8988T (cell line): Measurements from ENCODE around the gene SCTR.

Source experiments
- DNase-seq: peaks from one replicate; pipeline ENCODE4 v3.0.0; 2011

The SCTR gene

GRCh38 chr2:119440873-119441272 lies 83.4 kb downstream of the SCTR start:
- no peak for DNase-seq

DNA sequence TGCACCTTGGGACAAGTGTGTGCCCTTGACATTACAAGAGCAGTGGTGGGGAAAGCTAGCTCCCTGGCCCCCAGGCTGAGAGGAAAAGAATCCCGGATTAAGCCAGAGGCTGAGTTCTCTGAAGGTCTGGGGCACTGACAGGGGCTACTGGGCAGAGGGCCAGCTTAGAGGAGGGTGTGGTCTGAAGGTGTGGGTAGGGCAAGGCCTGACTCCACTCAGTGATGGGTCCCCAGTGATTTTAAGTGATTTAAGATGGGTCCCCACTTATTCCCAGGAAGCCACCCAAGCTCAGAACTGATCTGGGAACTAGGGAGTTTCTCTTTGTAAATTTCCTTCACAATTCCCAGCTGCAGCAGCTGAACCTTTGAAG lies 83.8 kb downstream of the SCTR start:
- no peak for DNase-seq

GRCh38 chr2:119439574-119440500 lies 84.4 kb downstream of the SCTR start:
- no peak for DNase-seq

GRCh38 chr2:119438726-119439284 lies 85.5 kb downstream of the SCTR start:
- DNase-seq = no peak

DNA sequence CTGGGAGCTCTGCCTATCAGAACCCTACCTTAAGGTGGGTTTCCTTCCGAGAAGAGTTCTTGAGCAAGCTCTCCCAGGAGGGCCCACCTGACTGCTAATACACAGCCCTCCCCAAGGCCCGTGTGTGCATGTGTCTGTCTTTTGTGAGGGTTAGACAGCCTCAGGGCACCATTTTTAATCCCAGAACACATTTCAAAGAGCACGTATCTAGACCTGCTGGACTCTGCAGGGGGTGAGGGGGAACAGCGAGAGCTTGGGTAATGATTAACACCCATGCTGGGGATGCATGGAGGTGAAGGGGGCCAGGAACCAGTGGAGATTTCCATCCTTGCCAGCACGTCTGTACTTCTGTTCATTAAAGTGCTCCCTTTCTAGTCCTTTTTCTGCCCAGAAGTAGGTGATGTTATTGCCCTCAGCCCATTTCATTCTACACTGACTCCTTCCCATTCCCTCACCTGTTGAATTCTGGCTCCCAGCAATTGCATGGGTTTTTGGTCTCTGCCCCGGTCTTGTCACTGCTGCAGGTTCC lies 86.1 kb downstream of the SCTR start:
- DNase-seq = no peak

DNA sequence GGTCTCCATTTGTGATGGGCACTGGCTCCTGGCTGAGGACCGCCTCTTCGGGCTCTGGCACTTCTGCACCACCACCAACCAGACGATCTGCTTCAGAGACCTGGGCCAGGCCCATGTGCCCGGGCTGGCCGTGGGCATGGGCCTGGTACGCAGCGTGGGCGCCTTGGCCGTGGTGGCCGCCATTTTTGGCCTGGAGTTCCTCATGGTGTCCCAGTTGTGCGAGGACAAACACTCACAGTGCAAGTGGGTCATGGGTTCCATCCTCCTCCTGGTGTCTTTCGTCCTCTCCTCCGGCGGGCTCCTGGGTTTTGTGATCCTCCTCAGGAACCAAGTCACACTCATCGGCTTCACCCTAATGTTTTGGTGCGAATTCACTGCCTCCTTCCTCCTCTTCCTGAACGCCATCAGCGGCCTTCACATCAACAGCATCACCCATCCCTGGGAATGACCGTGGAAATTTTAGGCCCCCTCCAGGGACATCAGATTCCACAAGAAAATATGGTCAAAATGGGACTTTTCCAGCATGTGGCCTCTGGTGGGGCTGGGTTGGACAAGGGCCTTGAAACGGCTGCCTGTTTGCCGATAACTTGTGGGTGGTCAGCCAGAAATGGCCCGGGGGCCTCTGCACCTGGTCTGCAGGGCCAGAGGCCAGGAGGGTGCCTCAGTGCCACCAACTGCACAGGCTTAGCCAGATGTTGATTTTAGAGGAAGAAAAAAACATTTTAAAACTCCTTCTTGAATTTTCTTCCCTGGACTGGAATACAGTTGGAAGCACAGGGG lies 87.1 kb downstream of the SCTR start:
- DNase-seq = no peak

- DNase-seq = no peak
Observed at GRCh38 chr2:119435953-119436297, 88.4 kb downstream of the SCTR start.

DNA sequence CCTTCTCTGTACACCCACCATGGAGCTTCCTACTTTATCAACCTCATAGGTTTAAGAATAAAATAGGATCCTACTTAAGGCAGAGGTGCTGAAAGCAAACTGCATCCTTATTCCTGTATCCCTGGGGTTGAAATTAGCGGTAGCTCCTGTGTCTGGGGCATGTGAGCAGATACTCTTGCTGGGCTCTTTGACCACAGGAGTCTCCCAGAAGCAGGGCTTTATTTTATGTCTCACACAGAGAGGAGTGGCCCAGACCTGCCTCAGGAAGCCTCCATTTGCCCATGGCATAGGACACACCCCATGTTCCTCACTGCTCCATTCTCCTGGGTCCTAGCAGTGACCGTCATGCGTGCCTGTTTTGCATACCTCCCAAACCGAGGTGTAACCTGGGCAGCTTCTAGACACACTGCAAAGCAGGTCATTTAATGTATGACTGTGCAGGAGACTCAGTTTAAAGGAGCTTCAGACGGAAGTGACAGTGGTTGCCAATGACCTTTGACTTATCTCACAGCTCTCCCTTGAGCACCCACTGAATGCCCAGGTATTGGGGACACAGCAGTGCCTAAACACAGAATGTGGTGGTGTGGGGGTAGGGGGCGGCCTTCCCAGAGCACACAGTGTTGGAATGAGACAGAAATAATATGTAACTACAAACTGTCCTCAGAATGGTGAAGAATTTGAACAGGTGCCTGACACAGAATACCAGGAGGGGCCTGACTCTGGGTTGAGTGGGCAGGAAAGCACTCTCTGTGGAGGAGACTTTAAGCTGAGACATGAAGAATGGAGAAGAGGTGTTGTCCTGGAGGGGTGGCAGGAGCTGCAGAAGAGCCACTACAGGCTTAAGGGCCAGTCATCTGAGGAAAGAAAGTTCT lies 89.0 kb downstream of the SCTR start:
- DNase-seq = no peak

DNA sequence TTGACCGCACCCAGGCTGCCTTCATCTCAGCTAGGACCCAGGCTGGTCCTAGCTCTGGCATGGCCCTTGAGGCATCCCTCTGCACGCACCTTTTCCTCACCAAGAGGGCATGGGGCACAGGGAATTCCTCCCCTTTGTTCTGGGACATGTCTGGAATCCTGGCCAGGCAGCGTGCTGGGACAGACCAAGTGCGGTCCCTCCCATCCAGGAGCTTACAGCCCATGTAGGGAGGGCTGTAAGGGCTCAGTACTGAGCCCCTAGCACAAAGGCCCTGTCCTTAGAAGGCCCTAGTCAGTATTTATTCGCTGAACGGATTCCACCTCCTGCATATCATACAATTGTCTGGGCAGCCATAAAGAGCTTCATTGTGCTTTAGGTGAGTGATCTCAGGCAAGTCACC lies 89.6 kb downstream of the SCTR start:
- no peak for DNase-seq

- DNase-seq = no peak
Observed at GRCh38 chr2:119433636-119434327, 90.5 kb downstream of the SCTR start.

DNA sequence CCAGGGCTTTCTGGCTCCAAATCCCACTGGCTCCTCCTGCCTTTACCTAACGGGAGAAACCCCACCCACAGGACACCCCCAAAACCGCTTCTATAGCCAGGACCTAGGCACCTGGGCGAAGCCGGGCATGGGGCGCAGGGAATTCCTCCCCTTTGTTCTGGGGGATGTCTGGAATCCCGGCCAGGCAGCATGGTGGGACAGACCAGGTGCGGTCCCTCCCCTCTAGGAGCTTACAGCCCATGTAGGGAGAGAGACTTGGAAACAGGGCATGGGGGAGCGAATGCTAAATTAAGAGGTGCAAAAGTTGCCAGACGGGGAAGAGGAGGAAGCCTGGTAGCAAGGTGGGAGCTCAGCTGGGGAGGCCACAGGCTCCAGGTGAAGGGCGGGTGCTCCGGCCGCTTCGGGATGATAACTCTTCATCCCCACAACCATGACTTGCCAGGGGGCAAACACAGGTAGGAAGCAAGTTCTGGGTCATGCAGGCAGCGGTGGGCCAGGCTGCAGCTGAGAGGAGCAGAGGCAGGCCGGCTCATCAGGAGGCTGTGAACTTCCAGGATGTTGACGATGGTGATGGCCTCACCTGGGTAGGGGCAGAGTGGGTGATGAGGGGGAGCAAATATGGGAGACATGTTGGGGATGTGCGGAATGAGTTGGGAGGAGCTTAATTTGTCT lies 91.3 kb downstream of the SCTR start:
- DNase-seq = no peak

- DNase-seq = no peak
Observed at GRCh38 chr2:119431976-119432850, 92.1 kb downstream of the SCTR start.

- DNase-seq = peak; percentile 84
Observed at GRCh38 chr2:119431155-119431975, 92.9 kb downstream of the SCTR start, which contains the start of gene TMEM37. Gene TMEM37 (plus strand): TSS chr2:119431854. CDS start chr2:119431904, 50 bp downstream.

- no peak for DNase-seq
Observed at GRCh38 chr2:119430023-119430498, 94.2 kb downstream of the SCTR start.

DNA sequence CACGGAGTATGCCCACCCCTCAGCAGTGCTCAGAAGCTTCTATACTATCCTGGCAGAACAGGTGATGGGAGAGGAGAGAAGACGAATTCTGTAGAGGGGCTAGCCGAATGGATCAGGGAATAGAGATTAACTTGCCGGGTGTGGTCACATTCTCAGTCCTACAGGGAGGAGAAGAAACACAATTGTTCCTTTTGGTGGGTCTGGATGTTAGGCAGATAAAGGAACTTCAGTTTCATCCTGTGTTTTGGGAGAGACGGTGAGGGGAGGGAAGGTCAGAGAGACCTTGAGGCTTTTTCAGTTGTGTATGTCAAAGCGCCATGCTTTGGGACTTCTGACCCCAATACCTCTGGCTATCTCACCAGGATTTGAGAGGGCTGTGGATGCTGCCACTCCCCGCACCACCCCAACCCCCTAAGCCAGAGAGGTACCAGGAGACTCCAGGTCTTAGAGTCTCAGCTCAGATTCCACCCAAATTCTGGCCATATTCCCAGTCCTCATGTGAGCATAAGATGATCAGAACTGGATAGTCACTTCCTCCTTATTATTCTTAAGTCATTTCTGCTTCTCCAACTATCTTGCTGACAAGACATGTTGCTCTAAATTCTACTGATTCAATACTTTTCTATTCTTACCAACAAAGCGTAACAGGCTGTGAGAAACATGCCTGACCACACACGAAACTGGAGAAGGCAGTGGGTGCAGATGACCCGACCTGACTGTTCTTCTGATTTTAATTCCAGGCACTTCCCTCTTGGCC lies 94.9 kb downstream of the SCTR start:
- no peak for DNase-seq

- DNase-seq = no peak
Observed at GRCh38 chr2:119428488-119429224, 95.6 kb downstream of the SCTR start.

DNA sequence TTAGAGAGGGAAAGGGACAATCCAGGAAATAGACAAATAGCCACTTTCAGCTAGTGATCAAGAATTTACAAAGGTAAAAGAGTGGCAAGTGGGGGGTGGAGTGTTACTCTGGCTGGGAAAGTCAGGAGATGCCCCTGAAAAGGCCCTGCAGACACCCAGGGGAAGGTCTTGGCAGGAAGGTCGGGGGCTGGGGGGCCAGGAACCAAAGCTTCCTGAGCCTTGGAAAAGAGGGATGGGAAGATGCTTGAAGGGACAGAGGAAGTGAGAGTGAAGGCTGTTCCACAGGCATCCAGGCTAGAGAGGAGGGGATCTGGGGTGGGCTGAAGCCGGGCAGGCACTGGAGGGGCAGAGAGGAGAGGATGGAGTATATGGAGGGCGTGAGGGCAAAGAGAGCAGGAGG lies 96.5 kb downstream of the SCTR start:
- DNase-seq = no peak
